ENCODE data around the gene ADD3. TPM values are rescaled to one million over a fixed set of nuclear protein-coding genes. Genes with fewer than 3 reads are reported as not detected.

ADD3 gene
- total and polyA plus RNA-seq, 2 experiments from 2014 or later = 83.2 to 216 TPM

DNA sequence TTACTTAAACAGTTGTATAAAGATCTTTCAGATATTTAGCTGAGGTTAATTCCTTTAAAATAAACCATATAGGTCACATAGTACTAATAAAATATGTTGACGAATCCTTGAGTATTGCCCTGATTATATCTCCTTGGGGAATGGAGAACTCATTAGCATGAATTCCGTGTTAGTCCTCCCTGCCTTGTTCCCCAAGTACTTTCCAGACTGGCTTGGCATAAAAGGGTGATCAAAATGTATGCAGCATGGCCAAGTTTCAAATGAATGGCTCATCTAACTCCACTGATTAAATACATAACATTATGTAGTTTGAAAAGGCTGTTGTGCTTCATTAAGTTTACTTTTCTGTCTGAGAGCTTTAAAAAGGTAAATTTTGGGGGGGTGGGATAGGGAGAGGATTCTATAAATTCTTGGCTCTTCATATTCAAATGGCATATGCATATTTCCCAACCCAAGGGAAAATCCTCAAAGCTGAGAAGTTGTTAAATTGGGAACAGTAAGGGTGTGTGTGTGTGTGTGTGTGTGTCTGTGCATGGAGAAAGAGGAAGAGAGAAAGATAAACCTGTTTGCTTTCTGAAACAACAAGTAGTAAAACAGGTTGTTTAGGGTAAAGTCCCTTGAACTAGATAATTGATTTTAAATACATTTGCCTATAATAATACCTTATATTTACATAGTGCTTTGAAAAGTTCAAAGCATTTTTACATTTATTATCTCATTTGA, 4.8 kb upstream of the ADD3 start:
- no peaks in the 10 kb centered on the region for H3K9me3 ChIP-seq (ENCODE audit: low read depth)
- H3K79me2 ChIP-seq = peaks cover 56% of the 10 kb centered on the region
- H3K4me3 ChIP-seq = no peak overlapping the region
- peak overlapping the region; percentile 56 for H3K4me2 ChIP-seq
- no peaks in the 10 kb centered on the region for H3K9me2 ChIP-seq (replicated peaks; ENCODE audit: insufficient read depth)
- no peaks in the 10 kb centered on the region for H3K36me3 ChIP-seq (replicated peaks; ENCODE audit: insufficient read depth, low read depth)
- TF ChIP-seq EZH2phosphoT487 (IDR thresholded peaks at IDR 0.05; ENCODE audit: low read depth, severe bottlenecking, unreplicated experiment) (no peak), EZH2 (IDR thresholded peaks at IDR 0.05; ENCODE audit: borderline replicate concordance) (no peak)
- TF ChIP-seq, protein P1, sequence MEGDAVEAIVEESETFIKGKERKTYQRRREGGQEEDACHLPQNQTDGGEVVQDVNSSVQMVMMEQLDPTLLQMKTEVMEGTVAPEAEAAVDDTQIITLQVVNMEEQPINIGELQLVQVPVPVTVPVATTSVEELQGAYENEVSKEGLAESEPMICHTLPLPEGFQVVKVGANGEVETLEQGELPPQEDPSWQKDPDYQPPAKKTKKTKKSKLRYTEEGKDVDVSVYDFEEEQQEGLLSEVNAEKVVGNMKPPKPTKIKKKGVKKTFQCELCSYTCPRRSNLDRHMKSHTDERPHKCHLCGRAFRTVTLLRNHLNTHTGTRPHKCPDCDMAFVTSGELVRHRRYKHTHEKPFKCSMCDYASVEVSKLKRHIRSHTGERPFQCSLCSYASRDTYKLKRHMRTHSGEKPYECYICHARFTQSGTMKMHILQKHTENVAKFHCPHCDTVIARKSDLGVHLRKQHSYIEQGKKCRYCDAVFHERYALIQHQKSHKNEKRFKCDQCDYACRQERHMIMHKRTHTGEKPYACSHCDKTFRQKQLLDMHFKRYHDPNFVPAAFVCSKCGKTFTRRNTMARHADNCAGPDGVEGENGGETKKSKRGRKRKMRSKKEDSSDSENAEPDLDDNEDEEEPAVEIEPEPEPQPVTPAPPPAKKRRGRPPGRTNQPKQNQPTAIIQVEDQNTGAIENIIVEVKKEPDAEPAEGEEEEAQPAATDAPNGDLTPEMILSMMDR (IDR thresholded peaks at IDR 0.05; ENCODE audit: poor library complexity) = no peak
- DNase-seq (ENCODE audit: low spot score) = no peak
- H3K27me3 ChIP-seq = no peaks in the 10 kb centered on the region
- peak overlapping the region; percentile 79 for H3K27ac ChIP-seq
- H3K4me1 ChIP-seq (ENCODE audit: insufficient read depth) = peaks cover 39% of the 10 kb centered on the region
- no peak overlapping the region for H2AFZ ChIP-seq
- no peaks in the 10 kb centered on the region for H4K20me1 ChIP-seq (ENCODE audit: insufficient read depth, poor library complexity, severe bottlenecking)
- 44% methylated on average over 2 of the region's 2 CpGs for WGBS (ENCODE audit: low lambda C conversion rate, missing lambda C conversion rate)

DNA sequence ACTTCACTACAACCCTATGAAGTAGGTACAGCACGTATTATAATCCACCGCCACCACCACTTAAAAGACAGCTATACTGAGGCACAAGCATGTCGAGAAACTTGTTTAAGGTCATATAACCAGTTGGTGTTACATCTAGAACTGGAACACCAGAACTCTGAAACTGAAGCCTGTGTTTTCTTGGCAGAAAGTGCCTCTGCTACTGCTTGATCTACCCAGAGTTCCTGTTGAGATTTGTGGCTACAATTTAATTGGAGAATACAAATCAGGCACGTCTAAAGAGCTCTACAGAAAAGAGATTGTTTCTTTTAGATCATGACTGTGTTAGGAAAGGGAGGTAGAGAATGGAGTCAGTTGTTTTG, 4.3 kb upstream of the ADD3 start:
- Histone ChIP-seq H3K4me2 (peak overlapping the region; percentile 56), H3K9me2 (replicated peaks; ENCODE audit: insufficient read depth) (no peaks in the 10 kb centered on the region), H3K4me3 (no peak overlapping the region), H3K27me3 (no peaks in the 10 kb centered on the region), H3K9me3 (ENCODE audit: low read depth) (no peaks in the 10 kb centered on the region), H2AFZ (no peak overlapping the region), H4K20me1 (ENCODE audit: insufficient read depth, poor library complexity, severe bottlenecking) (no peaks in the 10 kb centered on the region), H3K4me1 (ENCODE audit: insufficient read depth) (peaks cover 35% of the 10 kb centered on the region), H3K79me2 (peaks cover 57% of the 10 kb centered on the region), H3K27ac (peak overlapping the region; percentile 79), H3K36me3 (replicated peaks; ENCODE audit: insufficient read depth, low read depth) (no peaks in the 10 kb centered on the region)
- peak; percentile 23 for DNase-seq (ENCODE audit: low spot score)
- TF ChIP-seq, protein P1 (IDR thresholded peaks at IDR 0.05; ENCODE audit: poor library complexity) = no peak
- TF ChIP-seq EZH2phosphoT487 (IDR thresholded peaks at IDR 0.05; ENCODE audit: low read depth, severe bottlenecking, unreplicated experiment) (no peak), EZH2 (IDR thresholded peaks at IDR 0.05; ENCODE audit: borderline replicate concordance) (no peak)
- 45% methylated on average over 4 of the region's 4 CpGs for WGBS (ENCODE audit: low lambda C conversion rate, missing lambda C conversion rate)

DNA sequence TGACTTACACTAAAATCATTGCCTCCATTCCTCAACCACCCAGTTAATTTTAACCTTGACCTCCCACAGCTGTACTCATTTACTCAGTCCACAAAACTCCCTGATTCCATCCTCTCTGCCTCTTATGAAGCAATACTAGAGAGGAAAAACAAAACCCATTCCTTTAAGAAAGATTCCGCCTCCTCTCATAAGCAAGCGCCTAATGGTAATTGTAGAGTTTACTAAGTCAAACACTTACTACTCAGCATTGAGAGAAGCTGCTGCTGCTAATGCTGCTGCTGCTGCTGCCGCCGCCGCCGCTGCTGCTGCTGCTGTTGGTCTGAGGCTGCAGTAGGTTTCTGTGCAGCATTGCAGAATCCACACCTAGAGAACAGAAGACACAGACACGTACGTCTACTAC, 2.1 kb upstream of the ADD3 start:
- Histone ChIP-seq H4K20me1 (ENCODE audit: insufficient read depth, poor library complexity, severe bottlenecking) (peaks cover 10% of the 10 kb centered on the region), H3K9me2 (replicated peaks; ENCODE audit: insufficient read depth) (no peaks in the 10 kb centered on the region), H3K79me2 (peaks cover 58% of the 10 kb centered on the region), H3K4me2 (peak overlapping the region; percentile 85), H3K4me1 (ENCODE audit: insufficient read depth) (peaks cover 38% of the 10 kb centered on the region), H3K27ac (peak overlapping the region; percentile 98), H3K36me3 (replicated peaks; ENCODE audit: insufficient read depth, low read depth) (no peaks in the 10 kb centered on the region), H3K9me3 (ENCODE audit: low read depth) (no peaks in the 10 kb centered on the region), H2AFZ (peak overlapping the region; percentile 17), H3K27me3 (no peaks in the 10 kb centered on the region), H3K4me3 (peak overlapping the region; percentile 12)
- no peak for TF ChIP-seq EZH2 (IDR thresholded peaks at IDR 0.05; ENCODE audit: borderline replicate concordance)
- TF ChIP-seq EZH2phosphoT487 (IDR thresholded peaks at IDR 0.05; ENCODE audit: low read depth, severe bottlenecking, unreplicated experiment) = no peak
- TF ChIP-seq, protein P1 (IDR thresholded peaks at IDR 0.05; ENCODE audit: poor library complexity) = no peak
- DNase-seq (ENCODE audit: low spot score) = peak; percentile 65
- 8% methylated on average over 8 of the region's 8 CpGs for WGBS (ENCODE audit: low lambda C conversion rate, missing lambda C conversion rate)

Measured in hepatocyte (in vitro differentiated cells).